ENCODE measurements around the gene BICDL1. TPM values are rescaled to one million over a fixed set of nuclear protein-coding genes. Genes with fewer than 3 reads are reported as not detected.

The BICDL1 gene
- total RNA-seq, 1 donor, result 0.27 TPM

GRCh38 chr12:120096671-120097202 is 107.7 kb downstream of the BICDL1 start:
- no peak for DNase-seq (ENCODE audit: low read depth in 2 of 3, low spot score in 2 of 3)

DNA sequence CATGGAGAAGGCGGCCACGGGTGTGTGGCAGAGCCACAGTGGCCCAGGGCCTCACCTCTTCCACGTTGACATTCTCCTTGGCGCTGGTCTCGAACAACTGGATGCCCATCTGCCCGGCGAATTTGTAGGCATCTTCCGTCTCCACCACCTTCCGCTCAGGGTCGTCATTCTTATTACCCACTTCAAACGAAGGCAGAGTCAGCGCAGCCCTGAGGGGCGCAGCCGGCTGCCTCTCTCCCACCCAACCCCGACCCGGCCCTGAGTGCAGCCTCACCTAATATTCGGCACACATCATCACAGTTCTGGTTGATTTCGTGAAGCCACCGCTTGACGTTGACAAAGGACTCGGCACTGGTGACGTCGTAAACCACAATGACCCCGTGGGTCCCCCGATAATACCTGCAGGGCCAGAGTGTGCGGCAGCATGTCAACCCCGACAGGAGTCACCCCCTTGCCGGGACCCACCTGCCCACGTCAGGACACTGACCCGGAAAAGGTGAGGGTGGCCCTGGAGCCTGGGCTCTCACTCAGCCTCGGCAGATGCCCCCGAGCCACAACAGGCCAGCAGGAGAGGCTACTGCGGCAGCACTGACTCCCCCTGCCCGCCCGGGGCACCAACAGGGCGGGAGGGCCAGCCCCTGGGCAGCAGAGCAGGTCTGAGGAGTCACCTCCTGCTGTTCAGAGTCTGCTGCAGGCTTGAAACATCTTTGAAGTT is 109.9 kb downstream of the BICDL1 start:
- DNase-seq (ENCODE audit: low read depth in 2 of 3, low spot score in 2 of 3), result no peak

- DNase-seq (ENCODE audit: low read depth in 2 of 3, low spot score in 2 of 3), result no peak
These were observed 110.7 kb downstream of the BICDL1 start for GRCh38 chr12:120099738-120100137.

- no peak for DNase-seq (ENCODE audit: low read depth in 2 of 3, low spot score in 2 of 3)
These were observed 111.6 kb downstream of the BICDL1 start for GRCh38 chr12:120100630-120101029.

DNA sequence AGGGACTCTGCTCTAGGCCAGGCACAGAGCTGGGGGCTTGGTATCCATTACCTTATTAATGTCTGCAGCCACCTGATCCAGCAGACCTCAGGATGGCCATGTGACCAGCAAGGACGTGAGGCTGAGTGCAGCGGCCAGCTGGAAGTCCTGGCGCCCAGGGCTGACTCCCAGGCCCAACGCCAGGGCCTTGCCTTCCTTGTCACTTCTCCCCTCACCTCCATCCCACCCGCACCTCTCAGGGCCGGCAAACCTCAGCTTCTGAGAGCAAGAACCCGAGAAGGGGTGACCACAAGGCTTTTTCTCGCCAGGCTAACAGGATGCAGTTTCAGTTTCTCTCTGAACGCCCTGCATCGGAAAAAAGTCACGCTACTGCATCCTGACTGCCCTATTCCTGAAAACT is 112.1 kb downstream of the BICDL1 start:
- no peak for DNase-seq (ENCODE audit: low read depth in 2 of 3, low spot score in 2 of 3)

DNA sequence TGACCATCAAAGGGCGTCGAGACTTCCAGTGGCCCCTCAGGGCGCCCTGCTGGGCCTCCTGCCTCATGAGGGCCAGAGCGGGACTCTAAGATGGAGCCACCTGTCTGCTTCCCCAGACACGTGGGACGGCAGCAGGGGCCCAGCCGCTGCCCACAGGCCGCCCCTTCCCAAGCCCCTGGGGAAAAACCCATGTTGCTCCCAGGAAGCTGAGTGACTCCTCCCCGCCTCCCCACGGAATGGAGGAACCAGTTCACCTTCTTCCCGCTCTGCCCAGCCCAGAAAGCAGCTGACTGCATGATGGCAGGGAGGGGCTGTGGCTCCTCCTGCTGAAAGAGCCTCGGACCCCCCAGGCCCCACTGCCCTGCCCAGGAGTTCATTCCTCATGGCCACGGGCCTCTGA is 112.6 kb downstream of the BICDL1 start:
- DNase-seq (ENCODE audit: low read depth in 2 of 3, low spot score in 2 of 3), result no peak

- no peak for DNase-seq (ENCODE audit: low read depth in 2 of 3, low spot score in 2 of 3)
These were observed 113.4 kb downstream of the BICDL1 start for GRCh38 chr12:120102189-120103043.

DNA sequence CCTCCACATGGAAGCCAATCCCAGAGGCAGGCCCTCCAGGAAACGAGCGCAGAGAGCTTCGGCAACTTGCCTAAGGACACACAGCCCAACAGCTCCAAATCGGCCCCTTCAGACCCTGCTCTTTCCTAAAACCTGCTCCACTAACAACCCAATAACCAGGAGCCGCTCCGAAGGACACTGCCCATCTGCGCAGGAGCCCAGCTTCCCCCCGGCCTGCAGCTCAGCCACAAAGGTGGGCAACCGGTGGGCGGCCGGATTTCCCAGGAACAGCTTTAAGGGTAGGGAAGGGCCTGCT is 114.0 kb downstream of the BICDL1 start:
- DNase-seq (ENCODE audit: low read depth in 2 of 3, low spot score in 2 of 3), result no peak

DNA sequence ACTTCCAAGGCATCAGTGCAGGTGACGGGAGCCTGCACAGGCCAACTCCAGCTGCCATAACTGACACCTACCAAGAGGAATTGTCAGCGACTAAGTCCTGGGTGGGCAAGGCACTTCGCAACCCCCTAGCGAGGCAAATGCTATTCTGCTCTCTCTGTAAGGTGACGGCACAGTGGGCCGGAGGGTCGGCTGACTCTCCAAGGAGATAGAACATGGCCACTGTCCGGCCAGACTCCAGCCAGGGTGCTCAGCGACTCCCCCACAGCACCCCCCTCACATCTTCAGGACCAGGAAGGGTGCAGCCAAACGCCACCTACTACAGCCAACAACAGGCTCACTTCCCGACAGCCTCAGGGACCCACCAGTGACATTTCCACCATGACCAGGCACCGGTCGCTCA is 114.3 kb downstream of the BICDL1 start:
- no peak for DNase-seq (ENCODE audit: low read depth in 2 of 3, low spot score in 2 of 3)

- no peak for DNase-seq (ENCODE audit: low read depth in 2 of 3, low spot score in 2 of 3)
These were observed 117.1 kb downstream of the BICDL1 start for GRCh38 chr12:120106151-120106550.

- DNase-seq (ENCODE audit: low read depth in 2 of 3, low spot score in 2 of 3), result no peak
These were observed 120.7 kb downstream of the BICDL1 start for GRCh38 chr12:120109570-120110267.

GRCh38 chr12:120110550-120111501 is 121.8 kb downstream of the BICDL1 start:
- peak; percentile 28 to 65 (median 57) for DNase-seq (ENCODE audit: low read depth in 2 of 3, low spot score in 2 of 3)

DNA sequence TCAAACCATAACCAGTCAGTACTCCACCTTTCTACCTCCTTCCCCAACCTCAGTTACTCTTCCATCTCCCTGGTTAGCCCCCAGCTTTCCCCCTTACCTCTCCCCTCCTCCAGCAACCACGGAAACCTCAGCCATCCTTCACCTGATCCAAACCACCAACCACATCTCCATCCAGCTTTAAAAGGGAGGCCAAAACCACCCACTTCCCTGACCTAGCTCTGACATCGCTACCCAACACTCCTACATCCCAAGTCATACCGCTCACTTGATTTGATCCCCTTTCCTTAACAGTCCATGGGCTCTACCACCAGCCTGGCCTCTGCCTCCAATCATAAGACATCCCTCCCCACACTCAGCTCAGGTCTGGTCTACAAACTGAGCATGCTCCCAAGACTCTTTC is 126.0 kb downstream of the BICDL1 start:
- DNase-seq (ENCODE audit: low read depth in 2 of 3, low spot score in 2 of 3), result no peak

GRCh38 chr12:120115692-120116440 is 126.8 kb downstream of the BICDL1 start:
- DNase-seq (ENCODE audit: low read depth in 2 of 3, low spot score in 2 of 3), result peak in 1 of 3 donors; percentile 30

DNA sequence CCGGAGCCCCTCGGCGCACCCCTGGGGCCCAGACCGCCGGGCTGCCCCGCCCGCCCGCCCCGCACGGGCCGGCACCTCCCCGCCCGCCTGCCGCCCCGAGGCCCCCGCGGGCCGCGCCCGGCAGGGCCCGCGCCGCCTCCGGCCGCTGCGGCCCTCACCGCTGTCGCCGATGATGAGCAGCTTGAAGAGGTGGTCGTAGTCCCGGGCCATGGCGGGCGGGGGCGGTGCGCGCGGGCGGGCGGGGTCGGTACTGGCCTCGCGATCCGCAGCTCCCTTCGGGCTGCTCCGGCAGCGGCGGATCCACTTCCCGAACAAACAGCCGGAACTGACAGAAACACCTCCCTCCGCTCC is 127.4 kb downstream of the BICDL1 start, which contains the start of gene RAB35:
RAB35 (minus strand) TSS at position 313 of the 351 bp plus-strand sequence; CDS start at position 210, 103 bp downstream.
- DNase-seq (ENCODE audit: low read depth in 2 of 3, low spot score in 2 of 3), result no peak

GRCh38 chr12:120116792-120117651 is 128.0 kb downstream of the BICDL1 start:
- peak; percentile 93 to 96 (median 95) for DNase-seq (ENCODE audit: low read depth in 2 of 3, low spot score in 2 of 3)

- DNase-seq (ENCODE audit: low read depth in 2 of 3, low spot score in 2 of 3), result no peak
These were observed 128.9 kb downstream of the BICDL1 start for GRCh38 chr12:120117961-120118320.

DNA sequence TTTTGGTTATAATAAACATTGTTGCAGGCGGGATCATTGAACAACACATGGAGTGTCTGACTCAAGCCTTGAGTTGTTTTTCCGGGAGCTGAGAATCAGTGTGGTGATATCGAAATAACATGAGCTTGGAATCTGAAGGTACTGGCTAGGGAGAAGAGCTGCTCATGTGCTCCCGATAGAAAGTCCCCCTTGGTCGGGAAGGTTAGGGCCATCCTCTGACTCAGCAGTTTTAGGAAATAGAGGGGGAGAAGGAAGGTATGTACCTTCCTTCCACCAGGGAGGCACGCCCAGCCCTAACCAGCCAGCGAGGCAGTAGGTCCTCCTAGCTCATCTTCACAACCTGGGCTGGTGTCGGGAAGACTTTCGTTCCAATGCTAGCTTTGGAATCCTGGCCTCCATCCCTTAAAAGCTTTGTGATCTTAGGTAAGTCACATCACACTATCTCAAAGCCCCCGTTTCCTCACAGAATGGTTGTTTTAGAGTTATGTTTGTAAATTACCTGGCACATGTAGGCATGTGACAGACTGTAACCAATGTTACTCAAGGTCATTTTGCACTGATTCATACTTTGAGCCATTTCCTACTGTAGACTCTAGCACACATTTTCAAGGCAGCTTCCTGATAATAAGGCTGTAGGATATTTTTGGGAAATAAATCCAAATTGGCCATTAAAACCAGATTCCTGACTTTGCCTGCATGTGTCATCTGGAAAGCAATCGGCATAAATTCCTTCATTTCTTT is 129.5 kb downstream of the BICDL1 start:
- DNase-seq (ENCODE audit: low read depth in 2 of 3, low spot score in 2 of 3), result no peak
